Measurements from ENCODE around the gene CSNK2B.

DNA sequence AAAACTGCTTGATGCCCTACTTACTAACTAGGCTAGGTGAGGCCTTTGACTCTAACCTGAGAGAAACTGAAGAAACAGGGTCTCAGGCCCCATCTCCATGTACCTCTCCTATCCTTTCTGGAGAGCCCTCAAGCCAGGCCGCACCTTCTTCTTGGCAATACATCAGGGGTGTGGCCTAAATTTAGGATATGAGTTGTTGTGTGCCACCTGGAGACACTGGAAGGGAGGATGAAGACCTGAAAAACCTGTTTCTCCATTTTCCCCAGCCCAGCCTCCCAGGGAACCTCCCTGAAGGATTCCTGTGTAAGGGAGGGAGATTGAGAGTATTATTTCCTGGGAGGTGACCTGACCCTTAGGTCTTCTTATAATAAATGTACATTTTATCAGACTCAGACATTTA lies 52.4 kb downstream of the CSNK2B start:
- TF ChIP-seq POLR2A (IDR thresholded peaks at IDR 0.05; ENCODE audit: extremely low read depth, insufficient read length) (no peak), MYC (IDR thresholded peaks at IDR 0.05; ENCODE audit: low read depth, low read length) (no peak)
- TF ChIP-seq, protein P1, sequence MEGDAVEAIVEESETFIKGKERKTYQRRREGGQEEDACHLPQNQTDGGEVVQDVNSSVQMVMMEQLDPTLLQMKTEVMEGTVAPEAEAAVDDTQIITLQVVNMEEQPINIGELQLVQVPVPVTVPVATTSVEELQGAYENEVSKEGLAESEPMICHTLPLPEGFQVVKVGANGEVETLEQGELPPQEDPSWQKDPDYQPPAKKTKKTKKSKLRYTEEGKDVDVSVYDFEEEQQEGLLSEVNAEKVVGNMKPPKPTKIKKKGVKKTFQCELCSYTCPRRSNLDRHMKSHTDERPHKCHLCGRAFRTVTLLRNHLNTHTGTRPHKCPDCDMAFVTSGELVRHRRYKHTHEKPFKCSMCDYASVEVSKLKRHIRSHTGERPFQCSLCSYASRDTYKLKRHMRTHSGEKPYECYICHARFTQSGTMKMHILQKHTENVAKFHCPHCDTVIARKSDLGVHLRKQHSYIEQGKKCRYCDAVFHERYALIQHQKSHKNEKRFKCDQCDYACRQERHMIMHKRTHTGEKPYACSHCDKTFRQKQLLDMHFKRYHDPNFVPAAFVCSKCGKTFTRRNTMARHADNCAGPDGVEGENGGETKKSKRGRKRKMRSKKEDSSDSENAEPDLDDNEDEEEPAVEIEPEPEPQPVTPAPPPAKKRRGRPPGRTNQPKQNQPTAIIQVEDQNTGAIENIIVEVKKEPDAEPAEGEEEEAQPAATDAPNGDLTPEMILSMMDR (IDR thresholded peaks at IDR 0.05; ENCODE audit: low read depth, low read length): no peak
- TF ChIP-seq, protein P2, sequence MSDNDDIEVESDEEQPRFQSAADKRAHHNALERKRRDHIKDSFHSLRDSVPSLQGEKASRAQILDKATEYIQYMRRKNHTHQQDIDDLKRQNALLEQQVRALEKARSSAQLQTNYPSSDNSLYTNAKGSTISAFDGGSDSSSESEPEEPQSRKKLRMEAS (IDR thresholded peaks at IDR 0.05; ENCODE audit: low read depth, low read length): no peak

All from NB4 (cell line).